ENCODE results near the gene COX20.

Gene COX20

GRCh38 chr1:244881552-244882280, 46.3 kb downstream of the COX20 start:
- DNase-seq, result no peak

GRCh38 chr1:244887281-244887680, 51.8 kb downstream of the COX20 start:
- no peak for DNase-seq

GRCh38 chr1:244893836-244894235, 58.4 kb downstream of the COX20 start:
- no peak for DNase-seq
